ENCODE data around the gene MINDY1.

Gene MINDY1

GRCh38 chr1:150999926-151000325 lies 6.8 kb downstream of the MINDY1 start:
- no peak overlapping the region for H3K27ac Mint-ChIP-seq
- peaks cover 13% of the 10 kb centered on the region for H3K4me1 Mint-ChIP-seq
- H3K36me3 Mint-ChIP-seq (ENCODE audit: low read depth), result peaks cover 42% of the 10 kb centered on the region
- no peaks in the 10 kb centered on the region for H3K27me3 Mint-ChIP-seq (ENCODE audit: low read depth)
- H3K4me3 Mint-ChIP-seq, result no peak overlapping the region
- no peaks in the 10 kb centered on the region for H3K9me3 Mint-ChIP-seq
- TF ChIP-seq, protein P1, sequence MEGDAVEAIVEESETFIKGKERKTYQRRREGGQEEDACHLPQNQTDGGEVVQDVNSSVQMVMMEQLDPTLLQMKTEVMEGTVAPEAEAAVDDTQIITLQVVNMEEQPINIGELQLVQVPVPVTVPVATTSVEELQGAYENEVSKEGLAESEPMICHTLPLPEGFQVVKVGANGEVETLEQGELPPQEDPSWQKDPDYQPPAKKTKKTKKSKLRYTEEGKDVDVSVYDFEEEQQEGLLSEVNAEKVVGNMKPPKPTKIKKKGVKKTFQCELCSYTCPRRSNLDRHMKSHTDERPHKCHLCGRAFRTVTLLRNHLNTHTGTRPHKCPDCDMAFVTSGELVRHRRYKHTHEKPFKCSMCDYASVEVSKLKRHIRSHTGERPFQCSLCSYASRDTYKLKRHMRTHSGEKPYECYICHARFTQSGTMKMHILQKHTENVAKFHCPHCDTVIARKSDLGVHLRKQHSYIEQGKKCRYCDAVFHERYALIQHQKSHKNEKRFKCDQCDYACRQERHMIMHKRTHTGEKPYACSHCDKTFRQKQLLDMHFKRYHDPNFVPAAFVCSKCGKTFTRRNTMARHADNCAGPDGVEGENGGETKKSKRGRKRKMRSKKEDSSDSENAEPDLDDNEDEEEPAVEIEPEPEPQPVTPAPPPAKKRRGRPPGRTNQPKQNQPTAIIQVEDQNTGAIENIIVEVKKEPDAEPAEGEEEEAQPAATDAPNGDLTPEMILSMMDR (IDR thresholded peaks at IDR 0.05; ENCODE audit: unreplicated experiment in 3 of 3), result no peak

DNA sequence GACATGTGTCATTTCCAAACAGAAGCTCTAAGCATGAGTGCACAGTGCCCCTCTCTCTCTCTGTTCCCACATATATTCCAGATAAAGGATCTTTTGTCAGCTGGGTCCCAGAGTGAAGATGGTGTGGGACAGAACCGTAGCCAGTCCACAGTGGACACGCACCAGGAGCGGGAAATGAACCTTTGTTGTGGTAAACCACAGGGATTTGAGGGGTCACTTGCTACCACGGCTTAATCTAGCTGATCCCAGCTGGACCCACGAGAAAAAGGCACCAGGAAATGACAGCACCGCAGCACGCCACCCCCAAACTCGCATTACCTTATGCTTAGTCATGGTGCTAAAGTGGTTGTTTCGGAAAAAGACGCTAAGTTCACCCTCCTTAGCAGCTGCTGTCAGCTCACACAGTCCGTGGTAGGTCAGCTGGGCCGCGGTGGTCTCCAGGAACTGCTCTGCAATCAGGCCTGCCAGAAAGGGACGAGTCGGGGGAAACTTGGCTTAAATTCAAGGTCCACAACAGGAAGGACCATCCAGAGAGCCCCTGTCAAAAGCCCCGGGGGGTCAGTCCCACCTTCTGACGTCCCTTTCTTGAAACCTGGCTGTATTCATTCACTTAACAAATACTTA lies 7.5 kb downstream of the MINDY1 start:
- Mint-ChIP-seq H3K27ac (no peak overlapping the region), H3K27me3 (ENCODE audit: low read depth) (no peaks in the 10 kb centered on the region), H3K9me3 (no peaks in the 10 kb centered on the region), H3K4me3 (no peak overlapping the region), H3K36me3 (ENCODE audit: low read depth) (peaks cover 42% of the 10 kb centered on the region), H3K4me1 (peaks cover 13% of the 10 kb centered on the region)
- TF ChIP-seq, protein P1 (IDR thresholded peaks at IDR 0.05; ENCODE audit: unreplicated experiment in 3 of 3), result no peak

DNA sequence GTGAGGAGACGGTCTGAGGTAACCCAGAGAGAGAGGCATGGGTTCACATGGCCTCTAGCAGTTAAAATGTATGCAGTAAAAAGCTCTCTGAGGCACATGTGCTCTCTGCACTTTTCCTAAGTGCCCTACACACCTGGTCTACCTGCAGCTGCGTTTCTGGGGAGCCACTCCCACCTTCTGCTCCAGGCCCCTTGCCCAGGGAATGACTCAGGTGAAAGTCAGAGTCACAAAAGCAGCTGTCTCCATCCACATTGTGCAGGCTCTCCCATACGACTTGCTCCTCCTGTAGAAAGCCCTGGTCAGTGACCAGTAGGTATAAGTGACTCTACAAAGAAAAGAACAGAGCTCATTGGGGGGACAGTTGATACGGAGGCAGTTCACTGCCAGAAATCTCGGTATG lies 8.8 kb downstream of the MINDY1 start:
- H3K4me1 Mint-ChIP-seq, result peaks cover 11% of the 10 kb centered on the region
- no peak overlapping the region for H3K27ac Mint-ChIP-seq
- H3K9me3 Mint-ChIP-seq, result no peaks in the 10 kb centered on the region
- H3K36me3 Mint-ChIP-seq (ENCODE audit: low read depth), result peaks cover 42% of the 10 kb centered on the region
- no peak overlapping the region for H3K4me3 Mint-ChIP-seq
- TF ChIP-seq, protein P1 (IDR thresholded peaks at IDR 0.05; ENCODE audit: unreplicated experiment in 3 of 3), result no peak
- no peaks in the 10 kb centered on the region for H3K27me3 Mint-ChIP-seq (ENCODE audit: low read depth)

DNA sequence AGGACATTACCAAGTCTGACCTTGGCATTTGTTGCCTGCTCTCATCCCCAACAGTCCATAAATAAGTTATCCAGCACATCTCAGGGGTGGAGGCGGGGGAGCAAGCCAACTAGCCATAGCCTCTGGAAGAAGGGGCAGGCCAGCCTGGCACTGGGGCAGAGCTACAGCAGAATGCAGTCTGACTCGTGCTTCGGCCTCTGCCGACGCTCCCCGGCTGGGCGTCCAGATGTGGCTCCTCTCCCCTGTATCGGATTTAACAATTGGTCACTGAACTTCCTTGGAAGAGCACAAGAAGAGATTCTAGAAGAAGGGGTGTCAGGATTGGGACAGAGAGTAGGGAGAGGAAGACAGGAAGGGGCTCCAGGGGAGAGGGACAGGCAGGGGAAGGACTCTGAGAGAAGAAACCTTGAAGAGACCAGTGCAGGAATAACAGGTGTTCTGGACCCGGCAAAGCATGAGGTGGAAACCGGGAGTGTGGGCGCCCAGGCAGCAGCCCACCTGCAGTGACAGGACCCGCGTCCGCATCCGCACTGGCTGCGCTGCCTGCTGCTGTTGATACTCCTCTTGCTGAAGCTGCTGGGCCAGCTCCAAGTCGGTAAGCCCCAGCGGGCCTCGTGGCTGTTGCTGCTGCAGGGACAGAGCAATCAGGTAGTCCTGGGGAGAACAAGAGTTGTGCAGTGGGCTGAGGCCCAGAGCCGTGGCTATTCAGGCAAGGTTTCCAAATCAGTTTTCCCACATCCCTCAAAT lies 9.4 kb downstream of the MINDY1 start:
- H3K27ac Mint-ChIP-seq, result no peak overlapping the region

DNA sequence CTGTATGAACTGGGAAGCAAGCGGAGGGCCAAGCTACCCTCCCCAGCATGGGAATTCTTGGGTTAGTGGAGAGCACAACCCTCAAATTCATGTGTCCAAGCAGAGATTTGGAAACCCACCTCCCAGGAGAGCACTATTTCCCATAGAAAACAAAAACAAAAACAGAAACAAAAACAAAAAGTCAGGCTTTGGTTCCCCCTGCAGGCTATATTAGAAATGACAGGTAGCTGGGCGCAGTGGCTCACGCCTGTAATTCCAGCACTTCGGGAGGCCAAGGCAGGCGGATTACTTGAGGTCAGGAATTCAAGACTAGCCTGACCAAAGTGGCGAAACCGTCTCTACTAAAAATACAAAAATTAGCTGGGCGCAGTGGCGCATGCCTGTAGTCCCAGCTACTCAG lies 10.8 kb downstream of the MINDY1 start:
- Mint-ChIP-seq H3K27ac (no peak overlapping the region), H3K4me3 (no peak overlapping the region), H3K27me3 (ENCODE audit: low read depth) (no peaks in the 10 kb centered on the region), H3K9me3 (no peaks in the 10 kb centered on the region), H3K36me3 (ENCODE audit: low read depth) (peaks cover 27% of the 10 kb centered on the region), H3K4me1 (peaks cover 5% of the 10 kb centered on the region)
- TF ChIP-seq, protein P1 (IDR thresholded peaks at IDR 0.05; ENCODE audit: unreplicated experiment in 3 of 3), result peak; percentile 85 to 90 (median 86)

More for the DNA sequence above, 9.4 kb downstream of the MINDY1 start:
- no peaks in the 10 kb centered on the region for H3K9me3 Mint-ChIP-seq
- no peaks in the 10 kb centered on the region for H3K27me3 Mint-ChIP-seq (ENCODE audit: low read depth)
- no peak overlapping the region for H3K4me3 Mint-ChIP-seq
- H3K4me1 Mint-ChIP-seq, result peaks cover 5% of the 10 kb centered on the region
- TF ChIP-seq, protein P1 (IDR thresholded peaks at IDR 0.05; ENCODE audit: unreplicated experiment in 3 of 3), result no peak
- H3K36me3 Mint-ChIP-seq (ENCODE audit: low read depth), result peaks cover 38% of the 10 kb centered on the region
